Measurements from ENCODE around the gene PELO. TPM values are rescaled to one million over a fixed set of nuclear protein-coding genes. Genes with fewer than 3 reads are reported as not detected.
A peak's percentile ranks its signal among the peaks of the same experiment; 100 is the strongest.

The PELO gene
- total RNA-seq, 1 donor from 2014 or later: 20.0 TPM

GRCh38 chr5:52758014-52758413 lies 29.7 kb upstream of the PELO start:
- no peak for DNase-seq
- H3K4me1 Mint-ChIP-seq: peaks cover 9% of the 10 kb centered on the region
- H3K27ac Mint-ChIP-seq: no peak overlapping the region
- H3K27me3 Mint-ChIP-seq: peaks cover 8% of the 10 kb centered on the region
- intact Hi-C loops (cut with micrococcal nuclease): no loop called here
- peaks cover 17% of the 10 kb centered on the region for H3K9me3 Mint-ChIP-seq
- no peak overlapping the region for H3K4me3 Mint-ChIP-seq
- H3K36me3 Mint-ChIP-seq (ENCODE audit: low read depth): peaks cover 3% of the 10 kb centered on the region

GRCh38 chr5:52759331-52759730 lies 28.4 kb upstream of the PELO start:
- Mint-ChIP-seq H3K36me3 (ENCODE audit: low read depth) (peaks cover 3% of the 10 kb centered on the region), H3K4me1 (peaks cover 12% of the 10 kb centered on the region), H3K9me3 (peaks cover 12% of the 10 kb centered on the region), H3K27me3 (peaks cover 2% of the 10 kb centered on the region), H3K27ac (no peak overlapping the region), H3K4me3 (no peak overlapping the region)
- DNase-seq: no peak
- intact Hi-C loops (cut with micrococcal nuclease): no loop called here

- intact Hi-C loops (cut with micrococcal nuclease): loop anchor here (1.0 to 5.0 kb wide), 4 partner anchors 10 to 49 kb away; no protein-coding TSS in a partner anchor
These were observed 26.9 kb upstream of the PELO start for GRCh38 chr5:52760695-52761366.

GRCh38 chr5:52767217-52767743 lies 20.4 kb upstream of the PELO start:
- intact Hi-C loops (cut with micrococcal nuclease): no loop called here
- Mint-ChIP-seq H3K36me3 (ENCODE audit: low read depth) (peaks cover 1% of the 10 kb centered on the region), H3K4me1 (peaks cover 28% of the 10 kb centered on the region)

More at GRCh38 chr5:52760695-52761366, 26.9 kb upstream of the PELO start:
- Mint-ChIP-seq H3K27ac (no peak overlapping the region), H3K9me3 (peaks cover 12% of the 10 kb centered on the region), H3K27me3 (no peaks in the 10 kb centered on the region), H3K4me3 (no peak overlapping the region), H3K4me1 (peaks cover 12% of the 10 kb centered on the region), H3K36me3 (ENCODE audit: low read depth) (peaks cover 3% of the 10 kb centered on the region)
- DNase-seq: no peak

GRCh38 chr5:52767766-52768480 lies 19.8 kb upstream of the PELO start:
- peaks cover 5% of the 10 kb centered on the region for H3K9me3 Mint-ChIP-seq
- no peak for DNase-seq
- H3K27ac Mint-ChIP-seq: no peak overlapping the region
- H3K4me1 Mint-ChIP-seq: peaks cover 34% of the 10 kb centered on the region
- no peak overlapping the region for H3K4me3 Mint-ChIP-seq
- no peaks in the 10 kb centered on the region for H3K27me3 Mint-ChIP-seq
- intact Hi-C loops (cut with micrococcal nuclease): no loop called here
- H3K36me3 Mint-ChIP-seq (ENCODE audit: low read depth): peaks cover 1% of the 10 kb centered on the region

More at GRCh38 chr5:52767217-52767743, 20.4 kb upstream of the PELO start:
- no peak for DNase-seq
- no peak overlapping the region for H3K4me3 Mint-ChIP-seq
- no peaks in the 10 kb centered on the region for H3K27me3 Mint-ChIP-seq
- no peak overlapping the region for H3K27ac Mint-ChIP-seq
- H3K9me3 Mint-ChIP-seq: peaks cover 5% of the 10 kb centered on the region

- Mint-ChIP-seq H3K4me1 (peaks cover 36% of the 10 kb centered on the region), H3K36me3 (ENCODE audit: low read depth) (peaks cover 1% of the 10 kb centered on the region), H3K27ac (no peak overlapping the region), H3K27me3 (no peaks in the 10 kb centered on the region), H3K9me3 (peaks cover 5% of the 10 kb centered on the region), H3K4me3 (no peak overlapping the region)
- no peak for DNase-seq
- intact Hi-C loops (cut with micrococcal nuclease): no loop called here
These were observed 18.7 kb upstream of the PELO start for GRCh38 chr5:52769061-52769460.

GRCh38 chr5:52770287-52770939 lies 17.3 kb upstream of the PELO start:
- Mint-ChIP-seq H3K27me3 (no peaks in the 10 kb centered on the region), H3K9me3 (peaks cover 5% of the 10 kb centered on the region), H3K4me1 (peaks cover 43% of the 10 kb centered on the region), H3K36me3 (ENCODE audit: low read depth) (peaks cover 1% of the 10 kb centered on the region), H3K27ac (no peak overlapping the region), H3K4me3 (no peak overlapping the region)
- no peak for DNase-seq
- intact Hi-C loops (cut with micrococcal nuclease): loop anchor here (10.0 kb wide), 2 partner anchors 234 to 314 kb away; no protein-coding TSS in a partner anchor

GRCh38 chr5:52771343-52772039 lies 16.2 kb upstream of the PELO start:
- Mint-ChIP-seq H3K4me1 (peaks cover 54% of the 10 kb centered on the region), H3K27me3 (no peaks in the 10 kb centered on the region), H3K27ac (peak overlapping the region; percentile 71), H3K9me3 (peaks cover 5% of the 10 kb centered on the region), H3K36me3 (ENCODE audit: low read depth) (peaks cover 3% of the 10 kb centered on the region), H3K4me3 (peak overlapping the region; percentile 62)
- peak; percentile 85 for DNase-seq
- intact Hi-C loops (cut with micrococcal nuclease): loop anchor here (1.0 to 10.0 kb wide), 7 partner anchors 10 to 313 kb away; partner anchors contain the start of genes ITGA1 and PELO

- intact Hi-C loops (cut with micrococcal nuclease): loop anchor here (10.0 kb wide), 2 partner anchors 232 to 312 kb away; no protein-coding TSS in a partner anchor
- DNase-seq: peak; percentile 8
- H3K9me3 Mint-ChIP-seq: peaks cover 5% of the 10 kb centered on the region
- peaks cover 54% of the 10 kb centered on the region for H3K4me1 Mint-ChIP-seq
- no peaks in the 10 kb centered on the region for H3K27me3 Mint-ChIP-seq
- H3K36me3 Mint-ChIP-seq (ENCODE audit: low read depth): peaks cover 3% of the 10 kb centered on the region
- H3K4me3 Mint-ChIP-seq: peak overlapping the region; percentile 62
- no peak overlapping the region for H3K27ac Mint-ChIP-seq
These were observed 15.0 kb upstream of the PELO start for GRCh38 chr5:52772668-52773067.

- peaks cover 3% of the 10 kb centered on the region for H3K36me3 Mint-ChIP-seq (ENCODE audit: low read depth)
- H3K4me3 Mint-ChIP-seq: no peak overlapping the region
- intact Hi-C loops (cut with micrococcal nuclease): loop anchor here (10.0 kb wide), 2 partner anchors 231 to 311 kb away; no protein-coding TSS in a partner anchor
- peaks cover 5% of the 10 kb centered on the region for H3K9me3 Mint-ChIP-seq
- no peaks in the 10 kb centered on the region for H3K27me3 Mint-ChIP-seq
- DNase-seq: peak; percentile 44
- H3K27ac Mint-ChIP-seq: no peak overlapping the region
- peaks cover 50% of the 10 kb centered on the region for H3K4me1 Mint-ChIP-seq
These were observed 14.4 kb upstream of the PELO start for GRCh38 chr5:52773342-52773741.

GRCh38 chr5:52774005-52774410 lies 13.7 kb upstream of the PELO start:
- H3K9me3 Mint-ChIP-seq: peaks cover 4% of the 10 kb centered on the region
- H3K36me3 Mint-ChIP-seq (ENCODE audit: low read depth): peaks cover 3% of the 10 kb centered on the region
- peaks cover 48% of the 10 kb centered on the region for H3K4me1 Mint-ChIP-seq
- no peak overlapping the region for H3K27ac Mint-ChIP-seq
- intact Hi-C loops (cut with micrococcal nuclease): loop anchor here (10.0 kb wide), 2 partner anchors 231 to 311 kb away; no protein-coding TSS in a partner anchor
- no peaks in the 10 kb centered on the region for H3K27me3 Mint-ChIP-seq
- H3K4me3 Mint-ChIP-seq: peak overlapping the region; percentile 48
- DNase-seq: peak; percentile 55

- peaks cover 40% of the 10 kb centered on the region for H3K4me1 Mint-ChIP-seq
- peak; percentile 79 for DNase-seq
- no peaks in the 10 kb centered on the region for H3K9me3 Mint-ChIP-seq
- intact Hi-C loops (cut with micrococcal nuclease): loop anchor here (1.0 to 10.0 kb wide), 4 partner anchors 11 to 309 kb away; partner anchors contain the start of genes ITGA1 and PELO
- H3K27me3 Mint-ChIP-seq: no peaks in the 10 kb centered on the region
- H3K36me3 Mint-ChIP-seq (ENCODE audit: low read depth): peaks cover 1% of the 10 kb centered on the region
- H3K4me3 Mint-ChIP-seq: peak overlapping the region; percentile 45
- H3K27ac Mint-ChIP-seq: peak overlapping the region; percentile 77
These were observed 11.6 kb upstream of the PELO start for GRCh38 chr5:52776116-52776515.

GRCh38 chr5:52777186-52777585 lies 10.5 kb upstream of the PELO start:
- Mint-ChIP-seq H3K27ac (no peak overlapping the region), H3K4me3 (no peak overlapping the region), H3K9me3 (no peaks in the 10 kb centered on the region), H3K36me3 (ENCODE audit: low read depth) (peaks cover 4% of the 10 kb centered on the region), H3K4me1 (peaks cover 31% of the 10 kb centered on the region), H3K27me3 (no peaks in the 10 kb centered on the region)
- intact Hi-C loops (cut with micrococcal nuclease): loop anchor here (10.0 kb wide), 2 partner anchors 228 to 308 kb away; no protein-coding TSS in a partner anchor
- no peak for DNase-seq
